WERI-Rb-1 (cell line): ENCODE measurements around the gene HOXA11.

ENCODE experiments used
- DNase-seq: peaks from one replicate; pipeline ENCODE4 v3.0.0-alpha.2; 2020
- H3K27ac ChIP-seq: fragments of 250-450 bp; sonication (Bioruptor Pico); 2 replicates; pipeline ENCODE4 v1.5.1; 2020; ENCODE audit warnings: mild to moderate bottlenecking, moderate library complexity
- H3K27me3 ChIP-seq: fragments of 250-450 bp; sonication (Bioruptor Pico); 2 replicates; pipeline ENCODE4 v1.5.1; 2021; ENCODE audit warnings: mild to moderate bottlenecking, low read depth, moderate library complexity; ENCODE audit not compliant: insufficient read depth, severe bottlenecking
- H3K36me3 ChIP-seq: fragments of 250-450 bp; sonication (Bioruptor Pico); 2 replicates; pipeline ENCODE4 v1.5.1; 2020; ENCODE audit warnings: mild to moderate bottlenecking, moderate library complexity
- H3K4me3 ChIP-seq: 2 replicates; pipeline ENCODE4 v1.5.1; 2011; ENCODE audit warnings: low read depth, mild to moderate bottlenecking, control low read depth, low read length
- H3K9me3 ChIP-seq: fragments of 250-450 bp; sonication (Bioruptor Pico); 2 replicates; pipeline ENCODE4 v1.5.1; 2021; ENCODE audit warnings: mild to moderate bottlenecking, moderate library complexity; ENCODE audit not compliant: severe bottlenecking
- CTCF ChIP-seq: IDR thresholded peaks from 2 replicates; pipeline ENCODE4 v1.5.1; 2011; ENCODE audit warnings: low read depth, mild to moderate bottlenecking, control low read depth, inconsistent platforms, low read length

The HOXA11 gene

GRCh38 chr7:27173511-27173955 is 11.5 kb downstream of the HOXA11 start:
- DNase-seq = peak; percentile 14
- H3K4me3 ChIP-seq = peak overlapping the region; percentile 53
- TF ChIP-seq CTCF = no peak
- H3K9me3 ChIP-seq = peaks cover 8% of the 10 kb centered on the region
- H3K27ac ChIP-seq = no peak overlapping the region
- no peaks in the 10 kb centered on the region for H3K36me3 ChIP-seq
- H3K27me3 ChIP-seq = peaks cover 63% of the 10 kb centered on the region

- DNase-seq = peak; percentile 44
- TF ChIP-seq CTCF = no peak
- Histone ChIP-seq H3K36me3 (no peaks in the 10 kb centered on the region), H3K27me3 (peaks cover 67% of the 10 kb centered on the region), H3K9me3 (peaks cover 8% of the 10 kb centered on the region), H3K4me3 (peak overlapping the region; percentile 53), H3K27ac (no peak overlapping the region)
Observed at GRCh38 chr7:27172823-27173510, 12.1 kb downstream of the HOXA11 start.

GRCh38 chr7:27172315-27172774 is 12.7 kb downstream of the HOXA11 start:
- H3K4me3 ChIP-seq = peak overlapping the region; percentile 53
- peaks cover 8% of the 10 kb centered on the region for H3K9me3 ChIP-seq
- H3K36me3 ChIP-seq = no peaks in the 10 kb centered on the region
- H3K27ac ChIP-seq = no peak overlapping the region
- peaks cover 71% of the 10 kb centered on the region for H3K27me3 ChIP-seq
- no peak for TF ChIP-seq CTCF
- no peak for DNase-seq

GRCh38 chr7:27171637-27172314 is 13.3 kb downstream of the HOXA11 start:
- no peak for TF ChIP-seq CTCF
- Histone ChIP-seq H3K27me3 (peaks cover 76% of the 10 kb centered on the region), H3K4me3 (peak overlapping the region; percentile 53), H3K27ac (no peak overlapping the region), H3K36me3 (no peaks in the 10 kb centered on the region), H3K9me3 (peaks cover 8% of the 10 kb centered on the region)
- DNase-seq = no peak

- H3K27me3 ChIP-seq = peaks cover 81% of the 10 kb centered on the region
- H3K9me3 ChIP-seq = peaks cover 11% of the 10 kb centered on the region
- no peak overlapping the region for H3K27ac ChIP-seq
- H3K36me3 ChIP-seq = no peaks in the 10 kb centered on the region
- H3K4me3 ChIP-seq = no peak overlapping the region
- TF ChIP-seq CTCF = no peak
- no peak for DNase-seq
Observed at GRCh38 chr7:27171325-27171636, 13.8 kb downstream of the HOXA11 start.
